ENCODE data around the gene LZTR1.

- no peak for TF ChIP-seq EZH2phosphoT487 (IDR thresholded peaks at IDR 0.05; ENCODE audit: insufficient read depth, low read depth)
- TF ChIP-seq EZH2 (IDR thresholded peaks at IDR 0.05; ENCODE audit: insufficient read depth, poor library complexity, severe bottlenecking): no peak
Observed at GRCh38 chr22:20960609-20961008, 21.5 kb upstream of the LZTR1 start.

All from GM23248 (cell line).